GM23338 (cell line): ENCODE results near the gene FNDC3B. TPM values are rescaled to one million over a fixed set of nuclear protein-coding genes. Genes with fewer than 3 reads are reported as not detected.

Experiments used
- ATAC-seq: fragments of 200-7000 bp; cut with Tn5 transposase; 3 replicates; pipeline ENCODE4 v1.9.1; 2020
- DNase-seq: peaks from one replicate; pipeline ENCODE4 v3.0.0-alpha.2; 2015; ENCODE audit warnings: low spot score
- H2AFZ ChIP-seq: fragments of 200-600 bp; sonication (generic); 2 replicates; pipeline ENCODE4 v1.8.0; 2016; ENCODE audit warnings: antibody characterized with exemption, mild to moderate bottlenecking, moderate library complexity
- H3F3A ChIP-seq: fragments of 200-600 bp; sonication (generic); replicated peaks from 2 replicates; pipeline ENCODE4 v1.8.0; 2017; ENCODE audit warnings: antibody characterized with exemption, mixed run types, low read depth
- H3K27ac ChIP-seq: fragments of 200-600 bp; sonication (generic); 2 replicates; pipeline ENCODE4 v1.6.1; 2016; ENCODE audit warnings: low read depth
- H3K27me3 ChIP-seq: fragments of 200-600 bp; sonication (generic); 2 replicates; pipeline ENCODE4 v1.8.0; 2016; ENCODE audit warnings: mild to moderate bottlenecking, mixed run types, moderate library complexity; ENCODE audit not compliant: insufficient read depth
- H3K36me3 ChIP-seq: fragments of 200-600 bp; sonication (generic); 2 replicates; pipeline ENCODE4 v1.8.0; 2016; ENCODE audit warnings: mild to moderate bottlenecking; ENCODE audit not compliant: insufficient read depth
- H3K4me1 ChIP-seq: fragments of 200-600 bp; sonication (generic); 2 replicates; pipeline ENCODE4 v1.8.0; 2016; ENCODE audit warnings: mild to moderate bottlenecking, moderate library complexity; ENCODE audit not compliant: insufficient read depth
- H3K4me2 ChIP-seq: fragments of 200-600 bp; sonication (generic); 2 replicates; pipeline ENCODE4 v1.7.1; 2017; ENCODE audit warnings: mixed run types
- H3K4me3 ChIP-seq: fragments of 200-600 bp; sonication (generic); 2 replicates; pipeline ENCODE4 v1.6.1; 2016; ENCODE audit warnings: mixed run types
- H3K79me2 ChIP-seq: fragments of 200-600 bp; sonication (generic); replicated peaks from 2 replicates; pipeline ENCODE4 v1.8.0; 2017; ENCODE audit warnings: mild to moderate bottlenecking; ENCODE audit not compliant: insufficient read depth
- H3K9me2 ChIP-seq: fragments of 200-600 bp; sonication (generic); 2 replicates; pipeline ENCODE4 v1.8.0; 2017; ENCODE audit not compliant: insufficient read depth
- H4K20me1 ChIP-seq: fragments of 200-600 bp; sonication (generic); replicated peaks from 2 replicates; pipeline ENCODE4 v1.8.0; 2017; ENCODE audit warnings: mild to moderate bottlenecking; ENCODE audit not compliant: insufficient read depth
- H3K27ac Mint-ChIP-seq: 2 replicates; pipeline ENCODE4 v1.8.0; 2020; ENCODE audit warnings: inconsistent platforms, mild to moderate bottlenecking, moderate library complexity, mixed read lengths
- H3K27me3 Mint-ChIP-seq: 3 replicates; pipeline ENCODE4 v1.8.0; 2022; ENCODE audit warnings: low read depth, mild to moderate bottlenecking, moderate library complexity, mixed read lengths, inconsistent platforms; ENCODE audit not compliant: insufficient read depth, poor library complexity
- H3K36me3 Mint-ChIP-seq: 3 replicates; pipeline ENCODE4 v1.8.0; 2021; ENCODE audit warnings: low read depth, mild to moderate bottlenecking, inconsistent platforms, moderate library complexity, mixed read lengths
- H3K4me1 Mint-ChIP-seq: 3 replicates; pipeline ENCODE4 v1.8.0; 2020; ENCODE audit warnings: mild to moderate bottlenecking, inconsistent platforms, mixed read lengths
- H3K4me3 Mint-ChIP-seq: 3 replicates; pipeline ENCODE4 v1.8.0; 2021; ENCODE audit warnings: moderate library complexity, mild to moderate bottlenecking, inconsistent platforms, mixed read lengths
- H3K9me3 Mint-ChIP-seq: 3 replicates; pipeline ENCODE4 v1.8.0; 2020; ENCODE audit warnings: moderate library complexity, mild to moderate bottlenecking, inconsistent platforms, mixed read lengths
- CTCF ChIP-seq, 2 experiments: fragments of 200-600 bp in 1 of 2; sonication (generic) in 1 of 2; conservative IDR thresholded peaks; 2 replicates each; pipeline versions ENCODE4 v1.5.1 to v1.6.1; 2016 to 2017; ENCODE audit warnings: antibody characterized with exemption in 2 of 2, low read depth in 2 of 2, mild to moderate bottlenecking in 2 of 2, moderate library complexity in 1 of 2
- NANOG ChIP-seq: IDR thresholded peaks from 2 replicates; pipeline ENCODE4 v1.6.1; 2016; ENCODE audit warnings: antibody characterized with exemption, borderline replicate concordance
- ZNF462 ChIP-seq: fragments of 250-450 bp; sonication (Bioruptor Pico); IDR thresholded peaks from 2 replicates; pipeline ENCODE4 v1.5.0; 2020; ENCODE audit warnings: mild to moderate bottlenecking, moderate library complexity
- polyA plus RNA-seq: library from polyadenylated mRNA; unstranded; fragments of >200 nt; fragmentation: Nextera tagmentation; extraction: Ambion mirVana; gene quantifications from 2 replicates; pipeline ENCODE4 v1.2.1, GENCODE V29; 2016
- total RNA-seq: library from RNA; depleted of rRNA; stranded (reverse); fragments of >200 nt; shearing (Covaris generic); gene quantifications from 2 replicates; pipeline ENCODE4 v1.2.3, GENCODE V29; 2014

The FNDC3B gene
- total and polyA plus RNA-seq, 2 experiments from 2014 or later, result 19.1 to 55.4 TPM

GRCh38 chr3:172221547-172221946, 182.2 kb downstream of the FNDC3B start (continued):
- TF ChIP-seq ZNF462 (no peak), CTCF (conservative IDR thresholded peaks at IDR 0.05; ENCODE audit: low read depth in 2 of 2) (no peak)

- Histone ChIP-seq H3K36me3 (no peaks in the 10 kb centered on the region), H3K4me2 (peak overlapping the region; percentile 59), H3K4me3 (peak overlapping the region; percentile 28; the same call in 1 of the 2 replicates), H3K9me2 (no peaks in the 10 kb centered on the region), H3K79me2 (peaks cover 83% of the 10 kb centered on the region), H4K20me1 (0 out of 2 replicates have a peak, but pooled peaks cover 4% of the 10 kb centered on the region), H3K27me3 (no peaks in the 10 kb centered on the region), H3F3A (no peaks in the 10 kb centered on the region), H3K27ac (peak overlapping the region; percentile 9; the same call in 1 of the 2 replicates), H3K4me1 (peaks cover 72% of the 10 kb centered on the region), H2AFZ (no peak overlapping the region)
- Mint-ChIP-seq H3K4me3 (no peak overlapping the region; the same call in 2 of the 3 replicates), H3K9me3 (no peaks in the 10 kb centered on the region), H3K36me3 (peaks cover 3% of the 10 kb centered on the region; the same call in 1 of the 3 replicates), H3K27ac (no peak overlapping the region), H3K27me3 (peaks cover 3% of the 10 kb centered on the region), H3K4me1 (peaks cover 60% of the 10 kb centered on the region)
- DNase-seq (peak; percentile 33), ATAC-seq (peak; percentile 70)
- TF ChIP-seq NANOG (peak; percentile 55; the same call in 1 of the 2 replicates), ZNF462 (no peak)
Measured at GRCh38 chr3:172222478-172223071, 183.2 kb downstream of the FNDC3B start.
